ENCODE data around the gene TRIM44. TPM values are rescaled to one million over a fixed set of nuclear protein-coding genes. Genes with fewer than 3 reads are reported as not detected.
"Not testable (repeated sequence)": the region's sequence is repeated elsewhere in the genome, so short reads cannot be mapped to it uniquely, and the experiment has no call there.

TRIM44 gene
- polyA plus RNA-seq, 1 experiment: 62.0 TPM

GRCh38 chr11:35751664-35752061, 89.1 kb downstream of the TRIM44 start:
- no peak for TF ChIP-seq CTCF (IDR thresholded peaks at IDR 0.05; ENCODE audit: insufficient read depth, low read depth, low read length)
- no peak for DNase-seq (ENCODE audit: low read depth)
- no peak overlapping the region for H3K4me3 ChIP-seq (ENCODE audit: low read depth, low read length)
- no peaks in the 10 kb centered on the region for H3K27me3 ChIP-seq (ENCODE audit: control insufficient read depth, insufficient read depth, low read length)
- CTCF ChIA-PET: interaction anchor here (1.0 kb wide), 1 partner anchor 71 kb away, joined by 3 read pairs; no protein-coding TSS in a partner anchor
- no peaks in the 10 kb centered on the region for H3K36me3 ChIP-seq (ENCODE audit: control insufficient read depth, insufficient read depth, low read length)
- POLR2A ChIA-PET: no interaction called here

- DNase-seq (ENCODE audit: low read depth): no peak
- POLR2A ChIA-PET: no interaction called here
- Histone ChIP-seq H3K27me3 (ENCODE audit: control insufficient read depth, insufficient read depth, low read length) (no peaks in the 10 kb centered on the region), H3K36me3 (ENCODE audit: control insufficient read depth, insufficient read depth, low read length) (no peaks in the 10 kb centered on the region), H3K4me3 (ENCODE audit: low read depth, low read length) (no peak overlapping the region)
- CTCF ChIA-PET: no interaction called here
- no peak for TF ChIP-seq CTCF (IDR thresholded peaks at IDR 0.05; ENCODE audit: insufficient read depth, low read depth, low read length)
Observed at GRCh38 chr11:35752115-35752514, 89.5 kb downstream of the TRIM44 start.

- POLR2A ChIA-PET: not testable (repeated sequence)
Observed at GRCh38 chr11:35753573-35753972, 91.0 kb downstream of the TRIM44 start.

GRCh38 chr11:35759951-35760350, 97.4 kb downstream of the TRIM44 start:
- H3K36me3 ChIP-seq (ENCODE audit: control insufficient read depth, insufficient read depth, low read length); H3K4me3 ChIP-seq (ENCODE audit: low read depth, low read length); POLR2A ChIA-PET; DNase-seq (ENCODE audit: low read depth); H3K27me3 ChIP-seq (ENCODE audit: control insufficient read depth, insufficient read depth, low read length): not testable (repeated sequence)
- CTCF ChIA-PET: interaction anchor here (1.5 kb wide), 1 partner anchor 62 kb away, joined by 3 read pairs; no protein-coding TSS in a partner anchor

More at GRCh38 chr11:35753573-35753972, 91.0 kb downstream of the TRIM44 start:
- H3K27me3 ChIP-seq (ENCODE audit: control insufficient read depth, insufficient read depth, low read length); H3K4me3 ChIP-seq (ENCODE audit: low read depth, low read length); CTCF ChIA-PET; DNase-seq (ENCODE audit: low read depth); H3K36me3 ChIP-seq (ENCODE audit: control insufficient read depth, insufficient read depth, low read length): not testable (repeated sequence)

GRCh38 chr11:35761899-35762298, 99.3 kb downstream of the TRIM44 start:
- ChIA-PET POLR2A (no interaction called here), CTCF (interaction anchor here (0.5 to 1.6 kb wide), 2 partner anchors 19 to 60 kb away, joined by 4 read pairs; no protein-coding TSS in a partner anchor)
- Histone ChIP-seq H3K4me3 (ENCODE audit: low read depth, low read length) (no peak overlapping the region), H3K27me3 (ENCODE audit: control insufficient read depth, insufficient read depth, low read length) (no peaks in the 10 kb centered on the region), H3K36me3 (ENCODE audit: control insufficient read depth, insufficient read depth, low read length) (no peaks in the 10 kb centered on the region; the same call in 1 of the 2 replicates)
- no peak for TF ChIP-seq CTCF (IDR thresholded peaks at IDR 0.05; ENCODE audit: insufficient read depth, low read depth, low read length)
- no peak for DNase-seq (ENCODE audit: low read depth)

GRCh38 chr11:35763301-35763700, 100.7 kb downstream of the TRIM44 start:
- Histone ChIP-seq H3K27me3 (ENCODE audit: control insufficient read depth, insufficient read depth, low read length) (no peaks in the 10 kb centered on the region), H3K4me3 (ENCODE audit: low read depth, low read length) (no peak overlapping the region), H3K36me3 (ENCODE audit: control insufficient read depth, insufficient read depth, low read length) (no peaks in the 10 kb centered on the region; the same call in 1 of the 2 replicates)
- ChIA-PET CTCF (interaction anchor here (0.6 to 0.8 kb wide), 2 partner anchors 61 to 747 kb away, joined by 3 to 4 read pairs; partner anchors contain the start of gene TRAF6), POLR2A (no interaction called here)
- no peak for DNase-seq (ENCODE audit: low read depth)
- no peak for TF ChIP-seq CTCF (IDR thresholded peaks at IDR 0.05; ENCODE audit: insufficient read depth, low read depth, low read length)
